Right lobe of liver (tissue), 6 donors: ENCODE results near the gene PTRHD1. TPM values are rescaled to one million over a fixed set of nuclear protein-coding genes. Genes with fewer than 3 reads are reported as not detected.

Source experiments
- ATAC-seq, 4 donors: fragments of 200-7000 bp; cut with Tn5 transposase; one replicate each; pipeline ENCODE4 v1.9.1; 2020; ENCODE audit warnings: mild to moderate bottlenecking in 4 of 4, moderate library complexity in 4 of 4
- DNase-seq, 3 donors: peaks; one replicate each; pipeline ENCODE4 v3.0.0-alpha.2; 2020
- H3K27ac ChIP-seq, 3 donors: fragments of 200-600 bp; one replicate each; pipeline ENCODE4 v1.8.0; 2022
- H3K27me3 ChIP-seq, 2 donors: fragments of 200-600 bp; one replicate each; pipeline ENCODE4 v1.8.0; 2022
- H3K36me3 ChIP-seq, 4 donors: fragments of 200-600 bp; sonication (generic) in 1 of 4; one replicate each; pipeline versions ENCODE4 v1.5.1 to v1.8.0; 2017 to 2022; ENCODE audit warnings: control low read depth in 1 of 4
- H3K4me1 ChIP-seq, 4 donors: fragments of 200-600 bp; sonication (generic) in 1 of 4; one replicate each; pipeline versions ENCODE4 v1.5.1 to v1.8.0; 2017 to 2022; ENCODE audit warnings: control low read depth in 1 of 4
- H3K4me3 ChIP-seq, 3 donors: fragments of 200-600 bp; one replicate each; pipeline ENCODE4 v1.8.0; 2022
- H3K9me3 ChIP-seq, 4 donors: fragments of 200-600 bp; sonication (generic) in 1 of 4; one replicate each; pipeline versions ENCODE4 v1.5.1 to v1.8.0; 2017 to 2022; ENCODE audit warnings: control low read depth in 1 of 4
- POLR2A ChIP-seq: fragments of 450-650 bp; IDR thresholded peaks from one replicate; pipeline ENCODE4 v1.6.1; 2017; ENCODE audit warnings: antibody characterized with exemption, mild to moderate bottlenecking
- WGBS: methylation state at CpG from one replicate; pipeline ENCODE4 v1.1.6; 2018; ENCODE audit warnings: low coverage, low lambda C conversion rate; ENCODE audit not compliant: insufficient coverage; ENCODE audit errors: missing lambda C conversion rate; 5-methylcytosine and 5-hydroxymethylcytosine counted together
- intact Hi-C, 2 donors: fragments of 100-400 bp; cut with DNase I; formaldehyde crosslinking; loops; one replicate each; pipeline versions ENCODE4 v1.11.2 to v1.14.1; 2022
- total RNA-seq, 6 experiments: library from RNA; depleted of rRNA in 2 of 6; stranded (reverse); fragments of >200 nt in 2 of 6; fragmentation: NEBNext Ultra II Directional in 3 of 6; extraction: Animal tissue kit (Norgen Biotek cat#: 25700) in 3 of 6; gene quantifications; one replicate each; pipeline versions ENCODE4 v1.1.0 to v1.2.4, GENCODE V29; 2016 to 2023
- TF ChIP-seq, protein P1 (sequence below), 4 donors: fragments of 200-600 bp in 3 of 4; fragments of 450-650 bp in 1 of 4; IDR thresholded peaks; one replicate each; pipeline versions ENCODE4 v1.5.1 to v1.8.0; 2016 to 2022; ENCODE audit warnings: antibody characterized with exemption in 4 of 4, mild to moderate bottlenecking in 2 of 4
- donor health status: DM: no; HTN: yes; CAD: no.
- donor health status: DM: no; HTN: no; CAD: no.
- donor health status: DM: no; HTN: no; CAD: no.
- donor health status: DM: no; HTN: yes; CAD: no.
- donor health status: DM: no; HTN: yes; CAD: no.

Gene PTRHD1
- total RNA-seq, 6 experiments from 2014 or later, result 10.1 to 16.4 (median 15.3) TPM

DNA sequence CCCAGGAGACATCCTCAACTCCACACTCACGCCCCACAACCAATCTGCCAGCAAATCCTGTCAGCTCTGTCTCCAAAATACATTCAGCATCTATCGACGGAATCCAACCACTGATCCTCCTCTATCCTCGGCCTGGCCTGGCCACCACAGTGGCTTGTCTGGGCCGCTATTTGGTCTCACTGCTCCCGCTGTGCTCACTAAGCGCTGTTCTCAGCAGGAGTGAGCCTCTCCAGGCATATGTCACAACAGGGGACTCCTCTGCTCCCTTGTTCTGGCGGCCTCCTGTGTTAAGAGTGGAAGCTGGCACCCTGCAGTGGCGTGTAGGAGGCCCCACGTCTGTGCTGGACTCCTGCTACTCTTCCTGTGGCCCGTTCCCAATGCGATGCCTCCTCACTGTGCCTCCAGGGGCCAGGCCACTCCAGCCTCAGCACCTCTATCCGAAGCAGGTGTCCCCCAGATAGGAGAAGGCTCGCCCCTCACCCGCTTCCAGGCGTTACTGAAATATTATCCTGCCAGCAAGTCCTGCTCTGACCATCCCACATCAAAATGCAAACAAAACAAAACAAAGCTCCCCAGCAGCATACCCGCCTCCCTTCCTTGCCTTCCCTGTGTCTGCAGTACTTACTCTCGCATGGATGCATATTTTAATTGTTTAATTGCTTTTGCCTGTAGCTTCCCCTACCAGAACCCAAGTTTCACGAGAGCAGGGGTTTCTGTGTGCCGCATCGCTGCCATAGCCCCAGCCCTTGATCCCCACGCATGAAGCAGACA is 39.9 kb upstream of the PTRHD1 start:
- Histone ChIP-seq H3K27me3 (no peaks in the 10 kb centered on the region), H3K36me3 (no peaks in the 10 kb centered on the region), H3K27ac (no peak overlapping the region), H3K4me3 (no peak overlapping the region), H3K4me1 (no peaks in the 10 kb centered on the region), H3K9me3 (no peaks in the 10 kb centered on the region)
- TF ChIP-seq, protein P1, sequence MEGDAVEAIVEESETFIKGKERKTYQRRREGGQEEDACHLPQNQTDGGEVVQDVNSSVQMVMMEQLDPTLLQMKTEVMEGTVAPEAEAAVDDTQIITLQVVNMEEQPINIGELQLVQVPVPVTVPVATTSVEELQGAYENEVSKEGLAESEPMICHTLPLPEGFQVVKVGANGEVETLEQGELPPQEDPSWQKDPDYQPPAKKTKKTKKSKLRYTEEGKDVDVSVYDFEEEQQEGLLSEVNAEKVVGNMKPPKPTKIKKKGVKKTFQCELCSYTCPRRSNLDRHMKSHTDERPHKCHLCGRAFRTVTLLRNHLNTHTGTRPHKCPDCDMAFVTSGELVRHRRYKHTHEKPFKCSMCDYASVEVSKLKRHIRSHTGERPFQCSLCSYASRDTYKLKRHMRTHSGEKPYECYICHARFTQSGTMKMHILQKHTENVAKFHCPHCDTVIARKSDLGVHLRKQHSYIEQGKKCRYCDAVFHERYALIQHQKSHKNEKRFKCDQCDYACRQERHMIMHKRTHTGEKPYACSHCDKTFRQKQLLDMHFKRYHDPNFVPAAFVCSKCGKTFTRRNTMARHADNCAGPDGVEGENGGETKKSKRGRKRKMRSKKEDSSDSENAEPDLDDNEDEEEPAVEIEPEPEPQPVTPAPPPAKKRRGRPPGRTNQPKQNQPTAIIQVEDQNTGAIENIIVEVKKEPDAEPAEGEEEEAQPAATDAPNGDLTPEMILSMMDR (IDR thresholded peaks at IDR 0.05), result no peak
- TF ChIP-seq POLR2A, result no peak
- 85% methylated on average over 14 of the region's 22 CpGs for WGBS
- intact Hi-C loops, result loop anchor here in 1 of 2 donors (5.0 kb wide), 1 partner anchor 421 kb away; no protein-coding TSS in a partner anchor
- ATAC-seq (no peak), DNase-seq (no peak)

DNA sequence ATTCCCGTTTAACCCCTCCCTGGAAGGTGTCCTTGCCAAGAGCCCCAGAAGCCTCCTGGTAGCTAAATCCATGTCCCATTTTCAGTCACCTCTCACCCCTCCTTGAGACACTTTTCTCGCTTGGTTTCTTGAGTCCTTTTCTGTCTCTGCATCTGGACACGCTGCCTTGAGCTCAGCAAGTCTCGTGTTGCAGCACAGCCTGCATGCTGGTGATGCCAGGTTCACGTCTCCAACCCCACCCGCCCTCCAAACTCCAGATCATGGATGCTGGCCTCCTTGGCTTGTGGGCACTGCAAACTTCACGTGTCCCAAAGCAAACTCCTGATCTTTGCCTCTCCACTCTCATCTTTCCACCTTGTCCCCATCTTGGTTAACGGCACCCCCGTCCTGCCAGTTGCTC is 39.3 kb upstream of the PTRHD1 start:
- Histone ChIP-seq H3K36me3 (no peaks in the 10 kb centered on the region), H3K27ac (no peak overlapping the region), H3K27me3 (no peaks in the 10 kb centered on the region), H3K4me1 (peaks cover 0 to 4% (median 0%) of the 10 kb centered on the region in 4 donors), H3K4me3 (no peak overlapping the region), H3K9me3 (no peaks in the 10 kb centered on the region)
- intact Hi-C loops, result loop anchor here in 1 of 2 donors (5.0 kb wide), 1 partner anchor 420 kb away; no protein-coding TSS in a partner anchor
- WGBS, result 66% methylated on average over 7 of the region's 9 CpGs
- TF ChIP-seq, protein P1 (IDR thresholded peaks at IDR 0.05), result no peak
- TF ChIP-seq POLR2A, result no peak
- no peak for ATAC-seq
- DNase-seq, result no peak

DNA sequence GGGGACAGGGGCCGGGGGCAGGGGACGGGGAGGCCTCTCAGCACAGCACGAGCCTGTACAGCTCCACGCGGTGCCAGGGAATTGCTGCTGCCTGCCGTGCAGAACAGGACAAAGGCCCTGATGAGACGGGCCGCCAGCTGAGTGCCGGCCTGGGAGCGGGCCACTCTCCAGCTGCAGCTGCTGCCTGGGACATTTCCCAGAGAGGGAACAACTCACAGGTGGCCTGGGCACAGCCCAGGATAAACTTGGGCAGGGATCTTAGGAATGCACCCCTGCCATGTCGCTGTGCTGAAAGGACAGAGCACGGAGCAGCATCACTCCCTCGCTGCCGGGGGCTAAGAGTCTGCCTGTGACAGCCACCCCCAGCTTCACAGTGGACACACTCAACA is 38.9 kb upstream of the PTRHD1 start:
- no peak for TF ChIP-seq POLR2A
- TF ChIP-seq, protein P1 (IDR thresholded peaks at IDR 0.05), result no peak
- no peak overlapping the region for H3K27ac ChIP-seq
- intact Hi-C loops, result loop anchor here in 1 of 2 donors (5.0 kb wide), 1 partner anchor 420 kb away; no protein-coding TSS in a partner anchor
- H3K4me3 ChIP-seq, result no peak overlapping the region
- H3K36me3 ChIP-seq, result no peaks in the 10 kb centered on the region
- DNase-seq (no peak), ATAC-seq (no peak)
- peaks cover 0 to 4% (median 0%) of the 10 kb centered on the region in 4 donors for H3K4me1 ChIP-seq
- no peaks in the 10 kb centered on the region for H3K9me3 ChIP-seq
- no peaks in the 10 kb centered on the region for H3K27me3 ChIP-seq
- 54% methylated on average over 7 of the region's 14 CpGs for WGBS

DNA sequence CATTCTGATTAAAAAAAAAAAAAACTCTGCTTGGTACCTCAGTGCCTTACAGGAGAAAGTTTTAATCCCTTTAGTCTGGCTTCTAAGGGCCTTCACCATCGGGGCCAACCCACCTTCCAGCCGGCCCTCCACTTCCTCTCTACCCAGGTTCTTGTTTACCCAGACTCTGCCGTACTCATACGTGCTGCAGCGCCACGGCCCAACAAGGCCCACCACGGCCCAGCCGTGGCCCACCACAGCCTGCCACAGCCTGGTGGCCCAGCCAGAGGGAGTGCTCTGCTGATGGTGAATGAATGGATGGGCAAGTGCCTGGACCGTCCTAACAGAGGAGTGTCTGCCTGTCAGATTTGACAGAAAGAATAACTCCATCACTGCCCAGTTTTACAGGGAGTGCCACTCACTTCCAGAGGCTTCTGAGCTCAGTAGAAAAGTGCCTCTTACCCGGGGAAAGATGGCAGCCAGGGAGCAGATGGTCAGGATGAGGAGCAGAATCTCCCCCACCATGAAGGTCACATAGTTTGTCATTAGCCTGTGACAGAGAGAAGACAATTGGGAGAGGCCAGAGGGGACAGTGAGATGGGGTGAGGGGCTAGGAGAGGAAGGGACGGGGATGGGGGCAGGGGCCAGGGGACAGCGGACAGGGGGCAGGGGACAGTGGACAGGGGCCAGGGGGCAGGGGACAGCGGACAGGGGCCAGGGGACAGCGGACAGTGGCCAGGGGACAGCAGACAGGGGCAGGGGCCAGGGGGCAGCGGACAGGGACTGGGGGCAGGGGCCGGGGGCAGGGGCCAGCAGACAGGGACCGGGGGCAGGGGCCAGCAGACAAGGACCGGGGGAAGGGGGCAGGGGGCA is 38.3 kb upstream of the PTRHD1 start:
- no peak for DNase-seq
- no peak overlapping the region for H3K4me3 ChIP-seq
- 75% methylated on average over 8 of the region's 18 CpGs for WGBS
- H3K36me3 ChIP-seq, result no peaks in the 10 kb centered on the region
- H3K27me3 ChIP-seq, result no peaks in the 10 kb centered on the region
- ATAC-seq, result no peak
- no peak overlapping the region for H3K27ac ChIP-seq
- TF ChIP-seq, protein P1 (IDR thresholded peaks at IDR 0.05), result no peak
- no peak for TF ChIP-seq POLR2A
- no peaks in the 10 kb centered on the region for H3K9me3 ChIP-seq
- peaks cover 0 to 4% (median 0%) of the 10 kb centered on the region in 4 donors for H3K4me1 ChIP-seq
- intact Hi-C loops, result loop anchor here in 1 of 2 donors (5.0 kb wide), 1 partner anchor 419 kb away; no protein-coding TSS in a partner anchor
